Activated CD4-positive, alpha-beta memory T cell treated with anti-CD3 and anti-CD28 coated beads, Interleukin-2, amount 10 ng/mL, durations not matched to agents 7 days and 5 days (primary cell): ENCODE results near the gene MRPS16. TPM values are rescaled to one million over a fixed set of nuclear protein-coding genes. Genes with fewer than 3 reads are reported as not detected.
"Not testable (repeated sequence)": the region's sequence is repeated elsewhere in the genome, so short reads cannot be mapped to it uniquely, and the experiment has no call there.

ENCODE experiments used
- CTCF ChIA-PET: fragments of 350-600 bp; sonication (Branson Sonifier 250); formaldehyde crosslinking; loops from one replicate; lab custom pipeline; 2021; ENCODE audit warnings: antibody characterized with exemption, inconsistent platforms; lab: Charles Lee
- POLR2A ChIA-PET: fragments of 350-600 bp; sonication (Branson Sonifier 250); formaldehyde crosslinking; loops from one replicate; lab custom pipeline; 2021; ENCODE audit warnings: antibody characterized with exemption; lab: Charles Lee
- DNase-seq: peaks from one replicate; pipeline ENCODE4 v3.0.0-alpha.2; 2020
- H3K27ac Mint-ChIP-seq: one replicate; pipeline ENCODE4 v1.8.0; 2021; ENCODE audit warnings: mild to moderate bottlenecking, mixed read lengths
- H3K27me3 Mint-ChIP-seq: one replicate; pipeline ENCODE4 v1.8.0; 2021; ENCODE audit warnings: mixed read lengths
- H3K36me3 Mint-ChIP-seq: one replicate; pipeline ENCODE4 v1.8.0; 2021; ENCODE audit warnings: low read depth, mixed read lengths
- H3K4me1 Mint-ChIP-seq: one replicate; pipeline ENCODE4 v1.8.0; 2021; ENCODE audit warnings: mixed read lengths
- H3K4me3 Mint-ChIP-seq: one replicate; pipeline ENCODE4 v1.8.0; 2021; ENCODE audit warnings: mild to moderate bottlenecking, mixed read lengths
- H3K9me3 Mint-ChIP-seq: one replicate; pipeline ENCODE4 v1.8.0; 2021; ENCODE audit warnings: mixed read lengths
- total RNA-seq, 2 experiments: library from RNA; stranded (reverse); gene quantifications; one replicate each; pipeline ENCODE4 v1.2.3, GENCODE V29; 2021

Gene MRPS16
- total RNA-seq, 2 experiments from 2014 or later = 77.5 to 80.8 TPM

- H3K9me3 Mint-ChIP-seq, H3K4me3 Mint-ChIP-seq, H3K27ac Mint-ChIP-seq, POLR2A ChIA-PET, CTCF ChIA-PET, H3K36me3 Mint-ChIP-seq, H3K27me3 Mint-ChIP-seq, DNase-seq: not testable (repeated sequence)
- H3K4me1 Mint-ChIP-seq = peaks cover 13% of the 10 kb centered on the region
Measured at GRCh38 chr10:73258612-73259011, 6.2 kb upstream of the MRPS16 start.

GRCh38 chr10:73253225-73253555 lies 746 bp upstream of the MRPS16 start:
- DNase-seq = no peak
- Mint-ChIP-seq H3K36me3 (peaks cover 36% of the 10 kb centered on the region), H3K27ac (peak overlapping the region; percentile 95), H3K27me3 (no peaks in the 10 kb centered on the region), H3K4me1 (peaks cover 45% of the 10 kb centered on the region), H3K4me3 (peak overlapping the region; percentile 99), H3K9me3 (no peaks in the 10 kb centered on the region)
- POLR2A ChIA-PET = interaction anchor here (0.7 to 3.7 kb wide), 13 partner anchors 10 to 492 kb away, joined by 3 to 42 read pairs (median 9); partner anchors contain the start of genes ANXA7, CFAP70, P4HA1 and PPP3CB
- CTCF ChIA-PET = interaction anchor here (1.0 to 3.0 kb wide), 5 partner anchors 10 to 391 kb away, joined by 3 to 16 read pairs (median 3); no protein-coding TSS in a partner anchor

DNA sequence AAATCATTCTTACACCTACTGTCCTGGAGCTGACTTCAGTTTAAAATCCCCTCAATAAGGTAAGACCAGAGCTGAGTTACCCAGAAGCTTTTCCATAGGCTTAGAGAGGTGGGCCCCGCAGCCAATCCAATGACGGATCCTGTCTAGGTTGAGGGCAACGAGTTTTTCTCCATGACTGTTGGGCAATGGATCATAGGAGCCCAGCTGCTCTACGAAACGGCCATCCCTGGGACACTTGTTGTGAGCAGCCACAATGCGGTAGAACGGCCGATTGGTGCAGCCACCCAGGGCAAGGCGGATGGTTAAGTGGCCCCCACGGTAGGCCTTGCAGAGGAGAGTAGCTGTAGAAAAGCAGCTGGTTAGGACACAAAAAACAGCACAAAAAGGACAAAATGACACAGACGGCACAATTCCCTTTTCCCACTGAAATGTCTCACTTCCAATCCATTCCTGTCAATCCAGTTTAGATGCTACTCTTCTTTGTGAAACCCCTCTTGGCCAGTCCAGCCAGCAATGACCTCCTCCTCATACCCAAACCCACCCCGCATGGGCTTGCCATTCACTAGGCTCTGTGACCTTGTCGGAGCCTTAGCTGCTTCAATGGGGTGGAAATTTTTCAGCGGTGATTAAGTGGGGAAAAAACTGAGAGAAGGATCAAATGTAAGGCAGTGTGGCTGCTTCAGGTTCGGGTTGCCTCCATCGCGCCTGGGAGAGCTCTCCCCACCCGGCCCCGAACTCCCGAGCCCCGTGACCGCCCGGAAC lies 580 bp downstream of the MRPS16 start:
- CTCF ChIA-PET = interaction anchor here (1.0 to 1.2 kb wide), 3 partner anchors 12 to 277 kb away, joined by 3 to 6 read pairs (median 3); no protein-coding TSS in a partner anchor
- DNase-seq = peak; percentile 21
- Mint-ChIP-seq H3K9me3 (no peaks in the 10 kb centered on the region), H3K4me3 (peak overlapping the region; percentile 99), H3K36me3 (peaks cover 42% of the 10 kb centered on the region), H3K4me1 (peaks cover 52% of the 10 kb centered on the region), H3K27ac (peak overlapping the region; percentile 95), H3K27me3 (no peaks in the 10 kb centered on the region)
- POLR2A ChIA-PET = interaction anchor here (0.7 to 3.7 kb wide), 23 partner anchors 8 to 559 kb away, joined by 3 to 42 read pairs (median 7); partner anchors contain the start of genes ANXA7, CFAP70, CHCHD1 and ECD

GRCh38 chr10:73248259-73248724 lies 4.2 kb downstream of the MRPS16 start:
- Mint-ChIP-seq H3K4me3 (no peak overlapping the region), H3K27me3 (no peaks in the 10 kb centered on the region), H3K4me1 (peaks cover 70% of the 10 kb centered on the region), H3K27ac (peak overlapping the region; percentile 95), H3K9me3 (no peaks in the 10 kb centered on the region), H3K36me3 (peaks cover 77% of the 10 kb centered on the region)
- CTCF ChIA-PET = interaction anchor here (1.3 kb wide), 1 partner anchor 15 kb away, joined by 6 read pairs; no protein-coding TSS in a partner anchor
- POLR2A ChIA-PET = interaction anchor here (0.6 to 3.5 kb wide), 6 partner anchors 15 to 495 kb away, joined by 3 to 37 read pairs (median 6); partner anchors contain the start of genes NUDT13, P4HA1, PPP3CB and SEC24C
- DNase-seq = no peak

DNA sequence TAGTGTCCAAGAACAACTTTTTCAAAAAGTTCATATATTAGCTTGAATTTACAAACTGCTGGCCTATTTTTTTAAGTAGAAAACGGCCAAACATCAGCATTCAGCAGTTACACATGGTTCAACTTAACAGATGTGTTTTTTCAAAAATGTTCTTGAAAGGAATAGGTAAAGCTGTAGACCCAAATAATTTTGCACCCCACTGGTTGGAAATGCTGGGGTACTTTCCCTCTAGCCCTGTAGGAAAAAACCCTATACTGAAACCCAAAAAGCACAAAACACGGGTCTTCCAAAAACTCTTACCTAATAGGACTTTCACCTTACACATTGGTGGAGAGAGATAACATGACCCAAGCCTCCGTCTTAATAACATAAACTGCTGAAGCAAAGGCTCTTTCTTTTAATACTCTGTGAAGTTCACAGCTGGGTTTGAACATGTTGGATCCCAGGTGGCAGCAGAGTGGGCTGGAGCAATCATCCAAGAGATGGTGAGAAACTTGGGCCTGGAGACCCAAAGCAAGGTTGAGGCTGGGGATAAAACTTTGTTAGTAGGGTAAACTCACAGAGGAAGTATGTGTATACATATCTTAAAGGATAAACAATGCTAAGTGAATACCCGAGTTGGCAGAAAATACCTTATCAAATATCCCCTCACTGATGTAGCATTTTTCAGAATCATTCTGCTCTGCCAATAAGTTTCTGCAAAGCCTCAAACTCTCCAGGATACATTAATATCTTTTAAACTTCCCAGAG lies 4.8 kb downstream of the MRPS16 start:
- H3K36me3 Mint-ChIP-seq = peaks cover 82% of the 10 kb centered on the region

DNA sequence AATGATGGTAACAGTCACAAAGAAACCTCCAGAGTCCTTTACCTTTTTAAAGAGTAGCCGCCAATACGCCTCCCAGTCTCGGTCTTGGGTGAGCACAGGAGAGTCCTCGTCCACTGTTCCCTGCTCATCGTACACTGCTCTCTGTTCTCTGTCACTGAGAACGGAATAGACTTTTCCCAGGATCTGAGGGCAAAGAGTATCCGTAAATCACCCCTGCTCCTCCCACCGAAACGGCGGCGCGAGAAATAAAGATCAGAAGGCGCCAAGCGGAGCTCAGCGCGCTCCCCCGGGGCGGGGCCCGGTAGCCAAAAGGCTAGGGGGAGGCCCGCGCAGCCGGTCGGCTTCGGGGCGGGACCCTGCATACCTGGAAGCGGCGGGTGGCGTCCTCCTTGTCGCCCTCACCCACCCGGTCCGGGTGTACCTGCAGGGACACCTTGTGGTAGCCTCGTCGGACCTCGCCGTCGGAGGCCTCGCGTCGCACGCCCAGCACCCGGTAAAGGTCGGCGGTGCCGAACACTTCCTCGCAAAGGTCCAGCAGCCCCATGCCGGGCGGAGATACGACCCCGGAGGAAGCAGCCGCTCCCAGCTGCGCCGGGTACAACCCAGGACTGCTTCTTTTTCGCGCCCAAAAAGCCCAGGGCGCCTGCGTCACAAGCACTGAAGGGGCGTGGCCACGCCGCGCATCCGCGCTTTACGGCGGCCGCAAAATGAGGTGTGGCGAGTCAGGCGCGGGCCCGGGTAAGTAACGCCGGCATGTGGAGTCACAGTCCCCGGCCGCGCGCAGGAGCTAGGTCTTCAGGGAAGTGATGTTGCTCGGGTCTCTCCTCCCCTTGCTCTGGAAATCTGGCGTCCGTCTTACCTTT lies 5.6 kb downstream of the MRPS16 start, which contains the start of gene DNAJC9:
DNAJC9 (minus strand) TSS at position 610 of the 863 bp plus-strand sequence; CDS start at position 544, 66 bp downstream.
- H3K4me1 Mint-ChIP-seq = peaks cover 71% of the 10 kb centered on the region
- POLR2A ChIA-PET = interaction anchor here (0.5 to 3.5 kb wide), 36 partner anchors 9 to 950 kb away, joined by 3 to 37 read pairs (median 4); partner anchors contain the start of genes ANXA7, CFAP70, DNAJB12 and ECD
- no peaks in the 10 kb centered on the region for H3K27me3 Mint-ChIP-seq
- H3K9me3 Mint-ChIP-seq = no peaks in the 10 kb centered on the region
- DNase-seq = peak; percentile 98
- peak within 1 kb of the TSS; percentile 99 for H3K4me3 Mint-ChIP-seq
- H3K27ac Mint-ChIP-seq = peak within 1 kb of the TSS; percentile 95
- H3K36me3 Mint-ChIP-seq = peaks cover 80% of the 10 kb centered on the region
- CTCF ChIA-PET = interaction anchor here (0.6 to 2.2 kb wide), 6 partner anchors 9 to 165 kb away, joined by 3 to 7 read pairs (median 4); partner anchors contain the start of gene P4HA1

More for the DNA sequence above, 4.8 kb downstream of the MRPS16 start:
- peak overlapping the region; percentile 95 for H3K27ac Mint-ChIP-seq
- ChIA-PET POLR2A (interaction anchor here (0.6 to 3.5 kb wide), 32 partner anchors 8 to 950 kb away, joined by 3 to 37 read pairs (median 6); partner anchors contain the start of genes ANXA7, CFAP70, DNAJB12 and ECD), CTCF (interaction anchor here (0.6 to 2.2 kb wide), 5 partner anchors 8 to 164 kb away, joined by 3 to 7 read pairs (median 4); no protein-coding TSS in a partner anchor)
- H3K27me3 Mint-ChIP-seq = no peaks in the 10 kb centered on the region
- peaks cover 71% of the 10 kb centered on the region for H3K4me1 Mint-ChIP-seq
- no peaks in the 10 kb centered on the region for H3K9me3 Mint-ChIP-seq
- no peak for DNase-seq
- peak overlapping the region; percentile 99 for H3K4me3 Mint-ChIP-seq

DNA sequence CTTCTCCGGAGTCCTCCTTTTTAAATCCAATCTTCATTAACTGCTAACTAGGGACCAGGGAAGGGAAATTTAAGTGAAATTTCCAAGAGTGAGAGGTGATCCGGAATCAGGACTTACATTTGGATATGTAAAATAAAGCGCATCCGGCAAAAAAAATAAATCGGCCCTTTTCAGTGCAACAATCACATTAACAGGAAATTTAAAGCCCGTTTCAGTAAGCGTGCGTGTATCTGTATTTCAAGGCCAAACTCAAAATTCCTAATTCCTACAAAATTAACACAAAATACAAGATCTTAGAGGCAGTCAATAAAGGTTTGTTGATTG lies 6.2 kb downstream of the MRPS16 start:
- POLR2A ChIA-PET = interaction anchor here (0.5 to 3.5 kb wide), 29 partner anchors 8 to 949 kb away, joined by 3 to 37 read pairs (median 6); partner anchors contain the start of genes ANXA7, CFAP70, DNAJB12 and ECD
- no peaks in the 10 kb centered on the region for H3K27me3 Mint-ChIP-seq
- DNase-seq = no peak
- H3K4me1 Mint-ChIP-seq = peaks cover 66% of the 10 kb centered on the region
- H3K36me3 Mint-ChIP-seq = peaks cover 78% of the 10 kb centered on the region
- H3K9me3 Mint-ChIP-seq = no peaks in the 10 kb centered on the region
- H3K4me3 Mint-ChIP-seq = peak overlapping the region; percentile 99
- H3K27ac Mint-ChIP-seq = peak overlapping the region; percentile 95
- CTCF ChIA-PET = interaction anchor here (1.6 to 2.2 kb wide), 2 partner anchors 77 to 149 kb away, joined by 4 to 7 read pairs; partner anchors contain the start of gene P4HA1

- H3K9me3 Mint-ChIP-seq = no peaks in the 10 kb centered on the region
- H3K27me3 Mint-ChIP-seq = no peaks in the 10 kb centered on the region
- H3K4me1 Mint-ChIP-seq = peaks cover 61% of the 10 kb centered on the region
- H3K36me3 Mint-ChIP-seq = peaks cover 79% of the 10 kb centered on the region
- peak overlapping the region; percentile 95 for H3K27ac Mint-ChIP-seq
- ChIA-PET POLR2A (interaction anchor here (0.7 to 3.5 kb wide), 7 partner anchors 10 to 251 kb away, joined by 3 to 35 read pairs (median 4); partner anchors contain the start of genes ANXA7, ECD, FAM149B1 and P4HA1), CTCF (interaction anchor here (0.6 to 1.6 kb wide), 3 partner anchors 12 to 148 kb away, joined by 3 to 4 read pairs (median 4); partner anchors contain the start of gene P4HA1)
- DNase-seq = no peak
- peak overlapping the region; percentile 99 for H3K4me3 Mint-ChIP-seq
Measured at GRCh38 chr10:73244866-73245477, 7.5 kb downstream of the MRPS16 start.

- H3K27ac Mint-ChIP-seq = no peak overlapping the region
- POLR2A ChIA-PET = interaction anchor here (2.4 kb wide), 1 partner anchor 12 kb away, joined by 8 read pairs; the partner anchor contains the start of gene MRPS16
- DNase-seq = no peak
- CTCF ChIA-PET = interaction anchor here (0.8 kb wide), 1 partner anchor 15 kb away, joined by 4 read pairs; no protein-coding TSS in a partner anchor
- no peaks in the 10 kb centered on the region for H3K9me3 Mint-ChIP-seq
- peaks cover 62% of the 10 kb centered on the region for H3K36me3 Mint-ChIP-seq
- H3K4me1 Mint-ChIP-seq = peaks cover 32% of the 10 kb centered on the region
- H3K4me3 Mint-ChIP-seq = no peak overlapping the region
- H3K27me3 Mint-ChIP-seq = no peaks in the 10 kb centered on the region
Measured at GRCh38 chr10:73239908-73240307, 12.5 kb downstream of the MRPS16 start.

- peaks cover 24% of the 10 kb centered on the region for H3K4me1 Mint-ChIP-seq
- POLR2A ChIA-PET = interaction anchor here (1.5 to 2.7 kb wide), 3 partner anchors 8 to 13 kb away, joined by 3 to 17 read pairs (median 8); partner anchors contain the start of genes DNAJC9 and MRPS16
Measured at GRCh38 chr10:73238990-73239566, 13.4 kb downstream of the MRPS16 start.

More at GRCh38 chr10:73238990-73239566, 13.4 kb downstream of the MRPS16 start:
- Mint-ChIP-seq H3K36me3 (peaks cover 61% of the 10 kb centered on the region), H3K4me3 (no peak overlapping the region), H3K9me3 (no peaks in the 10 kb centered on the region), H3K27me3 (no peaks in the 10 kb centered on the region), H3K27ac (no peak overlapping the region)
- CTCF ChIA-PET = interaction anchor here (0.9 kb wide), 1 partner anchor 21 kb away, joined by 3 read pairs; no protein-coding TSS in a partner anchor
- no peak for DNase-seq
